ENCODE measurements around the gene KIAA0513.

The KIAA0513 gene

DNA sequence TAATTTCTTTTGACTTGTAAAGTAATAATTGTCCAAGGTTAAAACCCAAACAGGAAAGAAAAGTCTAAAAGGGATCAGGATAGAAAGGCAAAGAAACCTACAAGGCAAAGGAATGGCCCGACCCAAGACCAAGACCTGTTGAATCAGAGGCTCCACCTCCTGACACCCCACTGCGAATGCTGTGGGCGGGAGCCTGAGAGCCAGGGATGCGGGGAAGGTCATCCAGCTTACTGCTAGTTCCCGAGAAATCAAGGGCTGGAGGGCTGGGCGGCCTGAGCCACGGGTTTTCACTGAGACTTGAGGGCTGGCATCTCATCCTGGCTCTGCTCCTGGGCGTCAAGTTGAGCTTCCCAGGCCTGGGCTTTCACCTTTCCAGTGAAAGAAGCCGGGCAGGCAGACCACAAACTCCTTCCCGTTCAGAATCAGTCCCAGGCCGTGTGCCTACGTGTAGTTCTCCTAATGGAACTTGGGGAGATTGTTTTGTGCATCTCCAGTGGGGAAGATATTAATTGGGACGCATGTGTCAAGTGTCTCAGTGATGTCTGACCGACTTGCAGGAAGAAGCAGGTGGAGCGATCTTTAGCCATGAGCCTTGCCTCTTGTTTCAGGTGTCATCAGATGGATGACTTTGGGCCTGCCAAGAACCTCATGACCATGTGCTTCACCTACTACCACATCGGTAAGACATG, 47.8 kb downstream of the KIAA0513 start:
- Histone ChIP-seq H3K36me3 (replicated peaks) (peaks cover 6% of the 10 kb centered on the region), H3K27ac (no peak overlapping the region), H3K27me3 (replicated peaks) (no peaks in the 10 kb centered on the region), H3K4me3 (ENCODE audit: low read depth, low read length) (no peak overlapping the region)
- TF ChIP-seq, protein P1, sequence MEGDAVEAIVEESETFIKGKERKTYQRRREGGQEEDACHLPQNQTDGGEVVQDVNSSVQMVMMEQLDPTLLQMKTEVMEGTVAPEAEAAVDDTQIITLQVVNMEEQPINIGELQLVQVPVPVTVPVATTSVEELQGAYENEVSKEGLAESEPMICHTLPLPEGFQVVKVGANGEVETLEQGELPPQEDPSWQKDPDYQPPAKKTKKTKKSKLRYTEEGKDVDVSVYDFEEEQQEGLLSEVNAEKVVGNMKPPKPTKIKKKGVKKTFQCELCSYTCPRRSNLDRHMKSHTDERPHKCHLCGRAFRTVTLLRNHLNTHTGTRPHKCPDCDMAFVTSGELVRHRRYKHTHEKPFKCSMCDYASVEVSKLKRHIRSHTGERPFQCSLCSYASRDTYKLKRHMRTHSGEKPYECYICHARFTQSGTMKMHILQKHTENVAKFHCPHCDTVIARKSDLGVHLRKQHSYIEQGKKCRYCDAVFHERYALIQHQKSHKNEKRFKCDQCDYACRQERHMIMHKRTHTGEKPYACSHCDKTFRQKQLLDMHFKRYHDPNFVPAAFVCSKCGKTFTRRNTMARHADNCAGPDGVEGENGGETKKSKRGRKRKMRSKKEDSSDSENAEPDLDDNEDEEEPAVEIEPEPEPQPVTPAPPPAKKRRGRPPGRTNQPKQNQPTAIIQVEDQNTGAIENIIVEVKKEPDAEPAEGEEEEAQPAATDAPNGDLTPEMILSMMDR (IDR thresholded peaks at IDR 0.05; ENCODE audit: low read depth, low read length, missing control alignments) = no peak
- in situ Hi-C loops (cut with HindIII; ENCODE audit: low pct_ligation_motif_present, low sequenced_read_pairs) = no loop called here
- no peak for DNase-seq

DNA sequence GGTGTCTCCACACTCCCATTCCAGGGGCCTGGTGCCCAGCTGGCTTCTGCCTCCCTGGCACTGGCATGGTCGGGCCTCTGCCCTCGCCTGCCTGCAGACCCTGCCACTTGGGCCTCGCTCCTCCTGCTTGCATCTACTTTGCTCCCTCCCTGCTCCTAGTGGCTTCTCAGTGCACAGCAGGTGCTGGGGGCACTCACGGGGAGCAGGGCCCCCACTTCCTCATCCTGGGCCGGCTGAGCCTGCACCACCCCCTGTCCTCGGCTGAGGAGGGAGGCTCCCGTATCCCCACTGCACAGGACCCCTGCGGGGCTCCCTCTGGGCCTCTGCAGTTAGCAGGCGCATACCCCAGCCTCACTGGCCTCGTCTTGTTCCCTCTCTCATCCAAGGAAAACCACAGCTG, 49.4 kb downstream of the KIAA0513 start:
- no peak for DNase-seq
- Histone ChIP-seq H3K36me3 (replicated peaks) (peaks cover 6% of the 10 kb centered on the region), H3K27ac (no peak overlapping the region), H3K27me3 (replicated peaks) (peaks cover 6% of the 10 kb centered on the region), H3K4me3 (ENCODE audit: low read depth, low read length) (no peak overlapping the region)
- TF ChIP-seq, protein P1 (IDR thresholded peaks at IDR 0.05; ENCODE audit: low read depth, low read length, missing control alignments) = no peak
- in situ Hi-C loops (cut with HindIII; ENCODE audit: low pct_ligation_motif_present, low sequenced_read_pairs) = no loop called here

DNA sequence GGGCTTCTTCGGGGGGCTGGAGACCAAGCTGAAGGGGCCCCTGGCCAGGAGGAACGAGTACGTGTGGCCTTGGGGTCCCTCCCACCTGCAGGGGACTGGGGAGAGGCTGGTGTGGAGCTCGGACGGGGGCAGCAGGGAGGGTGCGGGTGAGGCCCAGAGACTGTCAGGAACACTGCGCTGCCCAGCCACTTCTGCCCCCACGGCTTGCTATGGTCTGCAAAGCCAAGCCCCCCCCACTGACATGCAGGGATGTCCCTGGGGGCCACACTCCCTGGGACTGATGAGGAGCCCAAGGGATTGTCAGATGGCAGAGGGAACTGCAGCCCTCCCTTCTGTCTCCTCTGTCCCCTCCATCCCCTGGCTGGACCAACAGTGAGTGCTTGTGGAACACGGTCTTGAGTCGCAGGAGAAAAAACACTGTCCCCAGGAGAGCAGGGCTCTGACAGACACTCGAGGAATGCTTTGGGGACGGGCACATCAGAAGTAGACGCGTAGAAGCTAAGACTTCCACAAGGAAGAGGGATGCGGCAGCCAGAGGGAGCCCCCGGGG, 50.1 kb downstream of the KIAA0513 start:
- in situ Hi-C loops (cut with HindIII; ENCODE audit: low pct_ligation_motif_present, low sequenced_read_pairs) = no loop called here
- H3K27ac ChIP-seq = no peak overlapping the region
- peaks cover 6% of the 10 kb centered on the region for H3K36me3 ChIP-seq (replicated peaks)
- DNase-seq = no peak
- TF ChIP-seq, protein P1 (IDR thresholded peaks at IDR 0.05; ENCODE audit: low read depth, low read length, missing control alignments) = no peak
- H3K27me3 ChIP-seq (replicated peaks) = peaks cover 13% of the 10 kb centered on the region
- no peak overlapping the region for H3K4me3 ChIP-seq (ENCODE audit: low read depth, low read length)

DNA sequence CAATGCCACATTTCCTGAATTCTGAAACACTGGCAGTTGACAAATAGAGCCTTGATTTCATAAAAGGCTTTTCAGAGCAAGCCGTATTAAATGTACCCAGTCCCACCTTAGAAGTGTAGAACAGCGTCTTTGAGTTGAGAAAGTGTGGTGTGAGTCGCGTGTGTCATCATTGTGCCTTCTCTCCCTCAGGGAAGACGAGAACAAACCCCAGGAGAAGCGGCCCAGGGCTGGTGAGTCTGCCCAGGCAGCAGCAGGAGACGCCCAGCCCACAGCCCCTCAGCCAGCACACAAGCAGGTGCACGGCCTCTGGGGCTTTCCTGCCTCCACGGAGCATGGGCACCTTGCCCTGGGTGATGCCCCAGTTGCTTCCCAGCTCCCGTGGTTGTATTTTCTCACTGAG, 50.6 kb downstream of the KIAA0513 start:
- peaks cover 6% of the 10 kb centered on the region for H3K36me3 ChIP-seq (replicated peaks)
- no peak overlapping the region for H3K27ac ChIP-seq
- in situ Hi-C loops (cut with HindIII; ENCODE audit: low pct_ligation_motif_present, low sequenced_read_pairs) = no loop called here
- TF ChIP-seq, protein P1 (IDR thresholded peaks at IDR 0.05; ENCODE audit: low read depth, low read length, missing control alignments) = no peak
- no peak for DNase-seq
- H3K4me3 ChIP-seq (ENCODE audit: low read depth, low read length) = no peak overlapping the region
- peaks cover 16% of the 10 kb centered on the region for H3K27me3 ChIP-seq (replicated peaks)

DNA sequence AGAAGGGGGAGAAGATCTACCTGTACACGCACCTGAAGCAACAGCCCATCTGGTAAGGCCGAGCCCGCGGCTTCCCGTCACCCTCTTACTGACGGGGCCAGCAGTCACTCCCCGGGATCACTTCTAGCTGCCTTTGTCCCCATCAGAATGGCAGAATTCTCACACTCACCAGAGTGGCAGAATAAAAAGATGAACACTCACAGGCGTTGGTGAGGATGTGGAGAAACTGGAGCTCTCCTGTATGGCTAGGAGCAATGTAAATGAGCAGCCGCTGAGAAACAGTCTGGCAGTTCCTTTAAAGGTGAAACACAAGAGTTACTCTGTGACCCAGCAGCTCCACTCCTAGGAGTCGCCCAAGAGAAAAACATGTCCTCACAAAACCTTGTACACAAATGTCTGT, 51.4 kb downstream of the KIAA0513 start:
- in situ Hi-C loops (cut with HindIII; ENCODE audit: low pct_ligation_motif_present, low sequenced_read_pairs) = no loop called here

More for the DNA sequence above, 51.4 kb downstream of the KIAA0513 start:
- peaks cover 16% of the 10 kb centered on the region for H3K27me3 ChIP-seq (replicated peaks)
- TF ChIP-seq, protein P1 (IDR thresholded peaks at IDR 0.05; ENCODE audit: low read depth, low read length, missing control alignments) = no peak
- no peak overlapping the region for H3K4me3 ChIP-seq (ENCODE audit: low read depth, low read length)
- peaks cover 6% of the 10 kb centered on the region for H3K36me3 ChIP-seq (replicated peaks)
- no peak for DNase-seq
- no peak overlapping the region for H3K27ac ChIP-seq
